Adrenal gland (tissue), 5 donors: ENCODE results near the gene NEK7.

ENCODE experiments used
- CTCF ChIP-seq, 6 experiments: fragments of 450-650 bp in 4 of 6; fragments of 200-600 bp in 2 of 6; sonication (generic) in 1 of 6; IDR thresholded peaks; 1 replicate in 5 of 6; 2 replicates in 1 of 6; pipeline versions ENCODE4 v1.5.1 to v1.8.0; 2016 to 2021; ENCODE audit warnings: antibody characterized with exemption in 6 of 6, mild to moderate bottlenecking in 2 of 6, moderate library complexity in 1 of 6
- POLR2A ChIP-seq, 2 donors: fragments of 450-650 bp; IDR thresholded peaks; one replicate each; pipeline ENCODE4 v1.6.1; 2017; ENCODE audit warnings: antibody characterized with exemption in 2 of 2, mild to moderate bottlenecking in 2 of 2, moderate library complexity in 1 of 2
- donor health status: DM: no; HTN: no; CAD: no.

GRCh38 chr1:198357937-198358336 lies 201.1 kb downstream of the NEK7 start:
- TF ChIP-seq CTCF (IDR thresholded peaks at IDR 0.05) (no peak), POLR2A (IDR thresholded peaks at IDR 0.05) (no peak)
